Endodermal cell (in vitro differentiated cells): Measurements from ENCODE around the gene DYRK3. TPM values are rescaled to one million over a fixed set of nuclear protein-coding genes. Genes with fewer than 3 reads are reported as not detected.
"Not testable (repeated sequence)": the region's sequence is repeated elsewhere in the genome, so short reads cannot be mapped to it uniquely, and the experiment has no call there.

Experiments used
- DNase-seq: peaks from one replicate; pipeline ENCODE4 v3.0.0-alpha.2; 2017
- H3K27ac ChIP-seq: 2 replicates; pipeline ENCODE4 v1.5.1; 2013; ENCODE audit warnings: mild to moderate bottlenecking, low read depth, low read length, moderate library complexity
- H3K27me3 ChIP-seq: 2 replicates; pipeline ENCODE4 v1.6.1; 2013; ENCODE audit warnings: mild to moderate bottlenecking, low read length, moderate library complexity; ENCODE audit not compliant: insufficient read depth, control insufficient read depth, poor library complexity, severe bottlenecking
- H3K36me3 ChIP-seq: 2 replicates; pipeline ENCODE4 v1.7.0; 2013; ENCODE audit warnings: mild to moderate bottlenecking, low read length, moderate library complexity; ENCODE audit not compliant: control insufficient read depth, insufficient read depth
- H3K4me1 ChIP-seq: one replicate; pipeline ENCODE4 v1.7.0; 2013; ENCODE audit warnings: low read length; ENCODE audit not compliant: control insufficient read depth, insufficient read depth
- H3K4me3 ChIP-seq: 2 replicates; pipeline ENCODE4 v1.5.1; 2013; ENCODE audit warnings: mild to moderate bottlenecking, low read length, moderate library complexity
- H3K9ac ChIP-seq: 2 replicates; pipeline ENCODE4 v1.6.1; 2013; ENCODE audit warnings: mild to moderate bottlenecking, low read length, moderate library complexity; ENCODE audit not compliant: poor library complexity, severe bottlenecking; ENCODE audit errors: extremely low read depth
- H3K9me3 ChIP-seq: 2 replicates; pipeline ENCODE4 v1.6.1; 2013; ENCODE audit warnings: mild to moderate bottlenecking, low read length, moderate library complexity; ENCODE audit not compliant: control insufficient read depth
- H3K27ac Mint-ChIP-seq: 2 replicates; pipeline ENCODE4 v1.8.0; 2020; ENCODE audit warnings: mixed read lengths
- H3K27me3 Mint-ChIP-seq: 2 replicates; pipeline ENCODE4 v1.8.0; 2021; ENCODE audit warnings: mild to moderate bottlenecking, mixed read lengths; ENCODE audit not compliant: insufficient read depth
- H3K36me3 Mint-ChIP-seq: 2 replicates; pipeline ENCODE4 v1.8.0; 2020; ENCODE audit warnings: low read depth, mixed read lengths
- H3K4me1 Mint-ChIP-seq: 2 replicates; pipeline ENCODE4 v1.8.0; 2020; ENCODE audit warnings: mixed read lengths
- H3K4me3 Mint-ChIP-seq: 2 replicates; pipeline ENCODE4 v1.8.0; 2020; ENCODE audit warnings: mild to moderate bottlenecking, moderate library complexity, mixed read lengths
- H3K9me3 Mint-ChIP-seq: 2 replicates; pipeline ENCODE4 v1.8.0; 2020; ENCODE audit warnings: mild to moderate bottlenecking, mixed read lengths
- WGBS, 2 experiments: methylation state at CpG; one replicate each; pipeline versions ENCODE4 v1.1.5 to v1.1.7; 2013; ENCODE audit warnings: missing lambda C conversion rate in 2 of 2, mixed read lengths in 1 of 2; ENCODE audit not compliant: insufficient coverage in 1 of 2, insufficient read length in 1 of 2; 5-methylcytosine and 5-hydroxymethylcytosine counted together
- total RNA-seq, 2 donors: library from RNA; stranded (reverse); fragmentation: NEBNext Ultra II Directional in 1 of 2; extraction: Animal tissue kit (Norgen Biotek cat#: 25700) in 1 of 2; gene quantifications; 2 replicates in 1 of 2; 3 replicates in 1 of 2; pipeline ENCODE4 v1.2.1, GENCODE V29; 2021
- TF ChIP-seq, protein P1 (sequence below): fragments of 200-600 bp; sonication (generic); conservative IDR thresholded peaks from 2 replicates; pipeline ENCODE4 v1.5.0; 2021; ENCODE audit warnings: antibody characterized with exemption, mild to moderate bottlenecking

Gene DYRK3
- total RNA-seq, 2 donors from 2014 or later: 9.0 to 13.5 TPM

DNA sequence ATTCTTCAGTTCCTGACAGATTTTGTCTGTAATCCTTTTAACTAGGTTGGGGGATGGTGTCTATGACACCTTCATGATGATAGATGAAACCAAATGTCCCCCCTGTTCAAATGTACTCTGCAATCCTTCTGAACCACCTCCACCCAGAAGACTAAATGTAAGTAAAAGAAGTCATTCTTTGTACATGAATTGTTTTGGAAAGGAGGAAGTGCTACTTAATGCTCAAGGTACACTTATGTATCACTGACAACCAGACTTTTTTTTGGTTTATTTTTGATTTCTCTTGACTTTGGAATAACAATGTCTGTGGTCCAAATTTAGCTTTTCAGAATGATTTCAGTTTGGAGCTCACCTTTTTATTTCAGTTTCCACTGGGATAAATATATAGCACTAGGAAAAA lies 2.3 kb downstream of the DYRK3 start:
- H3K9me3 Mint-ChIP-seq: no peaks in the 10 kb centered on the region
- H3K36me3 Mint-ChIP-seq: peaks cover 18% of the 10 kb centered on the region

DNA sequence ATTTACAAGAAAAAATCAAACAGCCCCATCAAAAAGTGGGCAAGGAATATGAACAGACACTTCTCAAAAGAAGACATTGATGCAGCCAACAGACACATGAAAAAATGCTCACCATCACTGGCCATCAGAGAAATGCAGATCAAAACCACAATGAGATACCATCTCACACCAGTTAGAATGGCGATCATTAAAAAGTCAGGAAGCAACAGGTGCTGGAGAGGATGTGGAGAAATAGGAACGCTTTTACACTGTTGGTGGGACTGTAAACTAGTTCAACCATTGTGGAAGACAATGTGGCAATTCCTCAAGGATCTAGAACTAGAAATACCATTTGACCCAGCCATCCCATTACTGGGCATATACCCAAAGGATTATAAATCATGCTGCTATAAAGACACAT lies 6.7 kb downstream of the DYRK3 start:
- not testable (repeated sequence) for H3K9me3 ChIP-seq, DNase-seq, H3K4me1 Mint-ChIP-seq, H3K9ac ChIP-seq, H3K27me3 ChIP-seq, H3K27ac Mint-ChIP-seq, H3K36me3 ChIP-seq, H3K4me1 ChIP-seq, H3K4me3 Mint-ChIP-seq, H3K4me3 ChIP-seq, H3K9me3 Mint-ChIP-seq, H3K27me3 Mint-ChIP-seq, H3K27ac ChIP-seq
- H3K36me3 Mint-ChIP-seq: peaks cover 21% of the 10 kb centered on the region
- 100% methylated on average over 1 of the region's 2 CpGs; no CpG with 5 or more reads in 1 of the 2 experiments for WGBS, 2 experiments

More for the DNA sequence above, 2.3 kb downstream of the DYRK3 start:
- Histone ChIP-seq H3K36me3 (peaks cover 3% of the 10 kb centered on the region), H3K9me3 (no peaks in the 10 kb centered on the region), H3K4me3 (no peak overlapping the region), H3K4me1 (no peaks in the 10 kb centered on the region), H3K27me3 (no peaks in the 10 kb centered on the region), H3K9ac (no peak overlapping the region), H3K27ac (no peak overlapping the region)
- Mint-ChIP-seq H3K27ac (no peak overlapping the region), H3K4me1 (peaks cover 27% of the 10 kb centered on the region), H3K27me3 (no peaks in the 10 kb centered on the region), H3K4me3 (no peak overlapping the region)
- TF ChIP-seq, protein P1, sequence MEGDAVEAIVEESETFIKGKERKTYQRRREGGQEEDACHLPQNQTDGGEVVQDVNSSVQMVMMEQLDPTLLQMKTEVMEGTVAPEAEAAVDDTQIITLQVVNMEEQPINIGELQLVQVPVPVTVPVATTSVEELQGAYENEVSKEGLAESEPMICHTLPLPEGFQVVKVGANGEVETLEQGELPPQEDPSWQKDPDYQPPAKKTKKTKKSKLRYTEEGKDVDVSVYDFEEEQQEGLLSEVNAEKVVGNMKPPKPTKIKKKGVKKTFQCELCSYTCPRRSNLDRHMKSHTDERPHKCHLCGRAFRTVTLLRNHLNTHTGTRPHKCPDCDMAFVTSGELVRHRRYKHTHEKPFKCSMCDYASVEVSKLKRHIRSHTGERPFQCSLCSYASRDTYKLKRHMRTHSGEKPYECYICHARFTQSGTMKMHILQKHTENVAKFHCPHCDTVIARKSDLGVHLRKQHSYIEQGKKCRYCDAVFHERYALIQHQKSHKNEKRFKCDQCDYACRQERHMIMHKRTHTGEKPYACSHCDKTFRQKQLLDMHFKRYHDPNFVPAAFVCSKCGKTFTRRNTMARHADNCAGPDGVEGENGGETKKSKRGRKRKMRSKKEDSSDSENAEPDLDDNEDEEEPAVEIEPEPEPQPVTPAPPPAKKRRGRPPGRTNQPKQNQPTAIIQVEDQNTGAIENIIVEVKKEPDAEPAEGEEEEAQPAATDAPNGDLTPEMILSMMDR: no peak
- no peak for DNase-seq

DNA sequence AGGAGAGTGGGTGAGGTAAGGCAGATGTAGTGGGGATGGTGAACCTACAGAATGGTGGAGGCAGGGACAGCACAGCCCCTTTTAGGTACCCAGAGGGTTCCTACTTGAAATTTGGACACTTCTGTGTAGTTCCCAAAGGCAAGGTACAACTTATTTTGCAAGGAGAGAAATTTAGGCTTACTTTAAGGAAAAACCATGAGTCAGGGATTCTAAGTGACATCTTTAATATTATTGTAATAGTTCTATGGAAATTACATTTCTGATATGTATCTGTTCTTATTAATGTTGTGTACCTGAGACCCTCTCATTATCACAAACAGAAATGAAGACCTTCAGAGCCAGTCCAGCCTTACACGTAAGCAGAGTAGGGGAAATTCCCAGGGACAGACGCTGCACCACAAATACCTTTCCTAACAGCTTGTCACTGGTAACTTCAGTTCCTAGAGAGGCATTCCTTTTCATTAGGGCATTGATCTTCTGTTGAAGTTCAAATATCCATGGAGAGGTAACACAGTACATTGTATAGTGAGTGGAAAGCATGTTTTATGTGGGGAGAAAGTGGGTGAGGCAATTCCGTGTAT lies 7.9 kb downstream of the DYRK3 start:
- Mint-ChIP-seq H3K27ac (no peak overlapping the region), H3K9me3 (no peaks in the 10 kb centered on the region), H3K4me3 (no peak overlapping the region), H3K36me3 (peaks cover 31% of the 10 kb centered on the region), H3K27me3 (no peaks in the 10 kb centered on the region), H3K4me1 (no peaks in the 10 kb centered on the region)
- Histone ChIP-seq H3K27ac (no peak overlapping the region), H3K4me3 (no peak overlapping the region), H3K9me3 (no peaks in the 10 kb centered on the region), H3K9ac (no peak overlapping the region), H3K36me3 (peaks cover 3% of the 10 kb centered on the region), H3K27me3 (no peaks in the 10 kb centered on the region), H3K4me1 (no peaks in the 10 kb centered on the region)
- WGBS, 2 experiments: 95 to 100% methylated on average over 1 to 3 of the region's 3 CpGs
- TF ChIP-seq, protein P1: no peak
- no peak for DNase-seq

DNA sequence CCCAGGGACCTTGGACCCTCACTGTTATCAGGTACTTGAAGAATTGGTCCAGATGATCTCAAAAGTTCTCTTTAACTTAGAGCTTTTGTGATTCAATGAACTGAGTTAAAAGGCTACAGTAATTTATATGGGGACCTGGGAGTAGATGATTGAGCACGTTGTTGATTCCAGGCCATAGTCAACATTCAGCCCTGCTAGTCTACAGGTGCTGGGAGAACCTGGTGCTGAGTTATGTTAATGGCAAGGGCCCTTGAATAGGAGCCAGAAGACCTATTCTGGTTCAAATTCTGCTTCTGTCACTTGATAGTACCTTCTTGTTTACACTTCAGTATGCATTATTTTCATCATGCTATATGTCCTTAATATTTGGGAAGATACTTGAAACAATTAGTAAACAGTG lies 11.2 kb downstream of the DYRK3 start:
- H3K36me3 Mint-ChIP-seq: peaks cover 18% of the 10 kb centered on the region
- H3K4me3 ChIP-seq: no peak overlapping the region
- H3K27me3 Mint-ChIP-seq: no peaks in the 10 kb centered on the region
- no peaks in the 10 kb centered on the region for H3K9me3 Mint-ChIP-seq
- H3K36me3 ChIP-seq: peaks cover 3% of the 10 kb centered on the region
- TF ChIP-seq, protein P1: no peak
- no peaks in the 10 kb centered on the region for H3K4me1 ChIP-seq
- no peak overlapping the region for H3K27ac Mint-ChIP-seq
- H3K9me3 ChIP-seq: no peaks in the 10 kb centered on the region
- WGBS, 2 experiments: 72 to 100% methylated on average over 1 of the region's 1 CpG
- no peak for DNase-seq
- H3K27ac ChIP-seq: no peak overlapping the region
- H3K4me3 Mint-ChIP-seq: no peak overlapping the region
- H3K27me3 ChIP-seq: no peaks in the 10 kb centered on the region
- H3K4me1 Mint-ChIP-seq: no peaks in the 10 kb centered on the region
- H3K9ac ChIP-seq: no peak overlapping the region
